IPS-15b (cell line): ENCODE measurements around the gene SKI.

Experiments used
- H3K27me3 ChIP-seq: one replicate; pipeline ENCODE4 v1.6.1; 2013; ENCODE audit warnings: low read length; ENCODE audit not compliant: control insufficient read depth, insufficient read depth
- H3K36me3 ChIP-seq: one replicate; pipeline ENCODE4 v1.6.1; 2013; ENCODE audit warnings: low read length; ENCODE audit not compliant: control insufficient read depth, insufficient read depth
- H3K4me1 ChIP-seq: one replicate; pipeline ENCODE4 v1.6.1; 2013; ENCODE audit warnings: mild to moderate bottlenecking, low read length; ENCODE audit not compliant: control insufficient read depth, insufficient read depth
- H3K4me3 ChIP-seq: one replicate; pipeline ENCODE4 v1.5.1; 2013; ENCODE audit warnings: low read depth, low read length
- H3K9ac ChIP-seq: one replicate; pipeline ENCODE4 v1.6.1; 2013; ENCODE audit warnings: low read depth, mild to moderate bottlenecking, low read length
- H3K9me3 ChIP-seq: one replicate; pipeline ENCODE4 v1.6.1; 2013; ENCODE audit warnings: mild to moderate bottlenecking, low read length; ENCODE audit not compliant: control insufficient read depth, insufficient read depth

The SKI gene

DNA sequence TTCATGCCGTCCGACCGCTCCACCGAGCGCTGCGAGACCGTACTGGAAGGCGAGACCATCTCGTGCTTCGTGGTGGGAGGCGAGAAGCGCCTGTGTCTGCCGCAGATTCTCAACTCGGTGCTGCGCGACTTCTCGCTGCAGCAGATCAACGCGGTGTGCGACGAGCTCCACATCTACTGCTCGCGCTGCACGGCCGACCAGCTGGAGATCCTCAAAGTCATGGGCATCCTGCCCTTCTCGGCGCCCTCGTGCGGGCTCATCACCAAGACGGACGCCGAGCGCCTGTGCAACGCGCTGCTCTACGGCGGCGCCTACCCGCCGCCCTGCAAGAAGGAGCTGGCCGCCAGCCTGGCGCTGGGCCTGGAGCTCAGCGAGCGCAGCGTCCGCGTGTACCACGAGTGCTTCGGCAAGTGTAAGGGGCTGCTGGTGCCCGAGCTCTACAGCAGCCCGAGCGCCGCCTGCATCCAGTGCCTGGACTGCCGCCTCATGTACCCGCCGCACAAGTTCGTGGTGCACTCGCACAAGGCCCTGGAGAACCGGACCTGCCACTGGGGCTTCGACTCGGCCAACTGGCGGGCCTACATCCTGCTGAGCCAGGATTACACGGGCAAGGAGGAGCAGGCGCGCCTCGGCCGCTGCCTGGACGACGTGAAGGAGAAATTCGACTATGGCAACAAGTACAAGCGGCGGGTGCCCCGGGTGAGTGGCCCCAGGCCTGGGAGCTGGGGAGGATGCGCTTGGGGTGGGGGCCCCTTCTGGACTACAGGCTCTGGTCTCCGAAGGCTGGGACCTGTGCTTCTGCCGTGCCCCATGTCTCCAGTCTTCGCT, 1.1 kb downstream of the SKI start:
- H3K4me1 ChIP-seq, result peaks cover 6% of the 10 kb centered on the region
- H3K4me3 ChIP-seq, result peak overlapping the region; percentile 91
- no peaks in the 10 kb centered on the region for H3K9me3 ChIP-seq
- H3K9ac ChIP-seq, result peak overlapping the region; percentile 89
- peaks cover 4% of the 10 kb centered on the region for H3K36me3 ChIP-seq
- no peaks in the 10 kb centered on the region for H3K27me3 ChIP-seq

DNA sequence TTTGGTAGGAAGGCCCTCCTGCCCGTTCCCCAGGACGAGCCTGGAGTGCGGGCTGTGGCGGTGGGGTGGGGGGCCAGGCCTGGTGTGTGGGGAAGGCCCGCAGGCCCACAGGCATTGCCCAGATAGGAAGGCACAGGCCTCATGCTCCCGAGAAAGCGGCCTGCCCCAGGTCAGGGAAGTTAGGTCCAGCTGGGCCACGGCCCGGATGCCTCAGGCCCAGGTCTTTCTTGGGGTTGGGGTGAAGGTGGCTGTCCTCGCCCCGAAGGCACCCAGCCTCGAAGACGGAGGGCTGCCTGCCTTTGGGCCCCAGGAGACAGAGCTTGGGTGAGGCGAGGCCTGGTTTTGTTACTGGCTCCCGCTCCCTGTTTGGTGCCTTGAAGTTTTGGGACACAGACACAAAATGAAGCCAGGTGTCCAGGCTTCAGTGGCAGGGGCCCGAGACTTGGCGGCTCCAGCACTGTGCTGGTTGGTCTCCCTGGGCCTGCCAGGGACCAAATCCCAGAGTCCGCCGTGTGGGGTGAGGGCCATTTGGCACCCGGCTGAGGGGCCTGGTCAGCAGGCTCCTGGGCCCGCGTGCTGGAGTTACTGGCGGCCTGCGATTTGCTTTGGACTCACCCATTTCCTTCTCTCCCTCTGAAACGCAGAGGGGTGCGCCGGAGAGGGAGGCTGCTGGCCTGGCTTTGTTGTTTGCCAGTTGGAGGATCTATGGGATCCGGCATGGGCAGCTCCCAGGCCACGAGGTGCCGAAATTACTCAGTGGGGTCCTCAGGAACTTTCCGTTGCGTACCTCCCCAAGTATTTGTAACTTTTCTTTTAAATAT, 2.0 kb downstream of the SKI start:
- H3K4me3 ChIP-seq, result peak overlapping the region; percentile 91
- H3K9me3 ChIP-seq, result no peaks in the 10 kb centered on the region
- H3K9ac ChIP-seq, result peak overlapping the region; percentile 89
- peaks cover 6% of the 10 kb centered on the region for H3K4me1 ChIP-seq
- no peaks in the 10 kb centered on the region for H3K27me3 ChIP-seq
- peaks cover 4% of the 10 kb centered on the region for H3K36me3 ChIP-seq

DNA sequence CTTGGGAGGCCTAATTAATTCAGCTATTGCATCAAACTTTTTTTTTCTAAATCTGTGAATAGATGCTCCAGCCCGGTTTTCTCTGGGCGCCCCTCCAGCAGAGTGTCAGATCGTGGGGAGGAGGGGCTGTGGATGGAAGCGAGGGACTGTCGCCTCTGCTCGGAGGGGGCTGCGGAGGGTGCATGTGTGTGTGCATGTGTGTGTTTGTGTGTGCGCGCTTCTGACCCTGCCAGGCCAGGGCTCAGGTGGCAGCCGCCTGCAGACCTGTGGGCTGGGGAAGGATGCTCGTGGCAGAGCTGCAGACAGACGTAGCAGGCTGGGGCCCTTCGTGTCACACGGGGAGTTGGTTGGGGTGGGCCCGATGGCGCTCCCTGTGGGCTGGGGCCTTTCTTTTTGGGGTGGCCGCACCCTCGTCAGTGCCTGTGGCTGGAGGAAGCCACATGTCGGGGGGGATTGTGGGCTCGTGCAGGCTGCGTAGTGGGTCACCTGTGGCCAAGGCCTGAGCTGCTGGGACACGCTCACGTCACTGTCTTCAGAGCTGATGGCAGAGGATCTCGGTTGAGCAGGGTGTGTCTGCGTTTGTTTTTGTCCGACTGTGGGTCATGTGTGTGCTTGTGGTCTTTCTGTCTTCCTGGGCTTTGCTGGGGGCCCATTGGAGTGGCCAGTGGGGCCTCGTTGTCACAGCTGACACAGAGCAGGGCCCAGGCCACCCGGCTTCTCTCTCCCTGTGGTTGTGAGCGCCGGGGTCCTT, 2.8 kb downstream of the SKI start:
- Histone ChIP-seq H3K9ac (peak overlapping the region; percentile 89), H3K4me1 (peaks cover 6% of the 10 kb centered on the region), H3K4me3 (peak overlapping the region; percentile 91), H3K9me3 (no peaks in the 10 kb centered on the region), H3K36me3 (peaks cover 4% of the 10 kb centered on the region), H3K27me3 (no peaks in the 10 kb centered on the region)

DNA sequence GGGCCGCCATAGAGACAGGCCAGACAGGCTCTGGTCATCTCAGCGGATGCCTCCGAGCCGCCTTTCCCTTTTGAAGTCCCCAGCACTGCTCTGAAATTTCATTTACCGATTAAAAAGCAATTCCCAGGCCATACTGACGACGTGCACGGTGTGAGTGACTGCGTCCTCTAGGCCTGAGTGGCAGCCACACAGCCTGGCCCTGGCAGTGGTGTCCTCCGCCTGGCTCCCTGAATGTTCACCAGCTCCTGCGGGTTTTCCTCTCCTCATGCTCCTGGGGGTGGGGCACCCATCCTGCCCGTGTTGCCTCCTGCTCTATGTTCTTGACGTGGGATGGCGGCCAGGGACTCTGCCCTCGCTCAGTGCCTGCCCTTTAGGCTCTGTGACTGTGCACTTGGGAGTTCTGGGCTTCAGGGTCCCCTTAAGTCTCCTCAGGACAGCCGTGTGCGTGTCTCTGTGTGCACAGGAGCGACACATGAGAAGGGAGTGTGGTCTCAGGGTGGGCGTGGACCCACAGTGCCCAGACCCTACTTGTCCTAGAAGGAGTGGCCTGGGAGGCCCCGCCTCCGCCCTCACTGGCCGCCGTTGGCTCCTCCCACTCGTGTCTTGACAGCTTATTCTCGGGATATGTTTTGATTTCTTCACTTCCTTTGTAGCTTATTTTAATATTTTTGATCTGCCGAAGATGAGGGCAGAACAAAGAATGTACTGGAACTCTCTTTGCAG, 3.6 kb downstream of the SKI start:
- Histone ChIP-seq H3K36me3 (peaks cover 5% of the 10 kb centered on the region), H3K9me3 (no peaks in the 10 kb centered on the region), H3K27me3 (no peaks in the 10 kb centered on the region), H3K9ac (peak overlapping the region; percentile 66), H3K4me1 (peaks cover 6% of the 10 kb centered on the region), H3K4me3 (peak overlapping the region; percentile 91)

DNA sequence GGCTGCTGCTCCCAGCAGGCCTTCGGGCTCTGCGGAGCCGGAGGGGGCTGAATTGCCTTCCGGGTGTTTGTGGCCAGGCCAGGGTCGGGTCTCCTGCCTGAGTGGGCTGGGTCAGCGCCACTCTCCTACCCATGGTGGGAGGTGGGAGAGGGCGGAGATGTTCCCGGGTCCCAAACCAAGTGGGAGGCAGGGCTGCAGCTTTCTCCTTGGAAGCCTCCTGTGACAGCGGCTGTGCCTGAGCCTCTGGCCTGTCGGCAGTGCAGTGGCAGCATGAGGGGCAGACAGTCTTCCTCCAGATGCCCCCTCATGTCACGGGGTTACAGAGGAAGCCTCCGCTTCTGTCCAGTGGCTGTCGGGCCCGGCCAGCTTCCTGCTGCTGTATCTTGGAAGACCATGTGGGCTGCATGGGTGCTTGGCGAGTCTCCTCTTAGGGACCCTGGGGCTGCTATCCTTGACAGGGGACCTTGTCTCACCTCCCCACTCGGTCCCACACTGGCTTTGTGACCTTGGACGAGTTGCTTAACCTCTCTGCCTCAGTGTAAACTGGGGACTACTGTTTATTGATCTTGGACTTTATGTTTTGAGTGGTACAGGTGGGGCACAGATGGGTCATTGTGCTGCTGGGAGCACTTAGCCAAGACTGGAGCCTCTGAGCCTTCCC, 4.3 kb downstream of the SKI start:
- H3K4me1 ChIP-seq, result peaks cover 6% of the 10 kb centered on the region
- no peak overlapping the region for H3K9ac ChIP-seq
- no peak overlapping the region for H3K4me3 ChIP-seq

DNA sequence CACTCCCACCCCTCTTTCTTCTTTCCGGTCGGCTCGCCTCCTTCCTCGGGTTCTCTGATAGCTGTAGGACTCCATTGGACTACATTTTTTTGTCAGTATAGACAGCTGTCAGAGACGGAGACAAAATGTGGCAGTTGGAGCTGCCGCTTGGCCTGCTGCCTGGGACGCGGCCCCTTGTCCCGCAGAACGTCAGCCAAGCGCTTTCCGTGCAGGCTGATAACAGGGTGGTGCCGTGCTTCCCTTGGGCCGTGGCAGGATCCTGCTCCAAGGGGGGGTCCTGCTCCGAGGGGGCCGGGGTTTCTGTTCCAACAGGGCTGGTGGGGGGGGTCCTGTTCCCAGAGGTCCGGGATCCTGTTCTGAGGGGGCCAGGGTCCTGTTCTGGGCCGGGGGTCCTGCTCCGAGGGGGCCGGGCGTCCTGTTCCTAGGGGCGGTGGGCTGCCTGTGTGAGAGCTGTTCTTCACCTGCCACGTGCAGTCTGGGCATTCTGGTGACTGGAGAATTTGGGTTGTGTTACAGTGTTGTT, 4.9 kb downstream of the SKI start:
- H3K4me1 ChIP-seq, result peaks cover 6% of the 10 kb centered on the region
- peak overlapping the region; percentile 65 for H3K9ac ChIP-seq
- H3K9me3 ChIP-seq, result no peaks in the 10 kb centered on the region
- no peaks in the 10 kb centered on the region for H3K27me3 ChIP-seq
- H3K4me3 ChIP-seq, result no peak overlapping the region
- peaks cover 12% of the 10 kb centered on the region for H3K36me3 ChIP-seq

More for the DNA sequence above, 4.3 kb downstream of the SKI start:
- Histone ChIP-seq H3K27me3 (no peaks in the 10 kb centered on the region), H3K9me3 (no peaks in the 10 kb centered on the region), H3K36me3 (peaks cover 11% of the 10 kb centered on the region)

DNA sequence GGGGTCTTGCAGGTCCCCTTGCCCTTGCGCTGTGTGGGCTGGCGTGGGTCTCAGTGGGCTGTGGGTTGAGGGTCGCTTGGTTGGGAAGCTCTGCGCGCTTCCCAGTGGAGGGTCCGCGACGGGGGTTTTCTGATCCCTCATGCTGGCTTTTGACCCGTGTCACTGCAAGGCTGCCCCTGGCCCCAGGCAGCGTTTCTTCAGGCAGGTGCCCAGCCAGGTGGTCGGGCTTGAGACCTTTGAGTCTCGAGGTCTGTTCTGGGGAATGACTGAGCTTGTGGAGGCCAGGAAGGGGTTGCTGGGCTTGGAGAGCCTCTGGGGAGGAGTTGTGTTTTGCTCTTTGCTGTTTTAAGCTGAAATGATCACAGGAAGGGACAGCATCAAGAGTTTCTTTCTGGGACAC, 5.3 kb downstream of the SKI start:
- H3K9me3 ChIP-seq, result no peaks in the 10 kb centered on the region
- peak overlapping the region; percentile 65 for H3K9ac ChIP-seq
- no peaks in the 10 kb centered on the region for H3K27me3 ChIP-seq
- peaks cover 12% of the 10 kb centered on the region for H3K36me3 ChIP-seq
- H3K4me1 ChIP-seq, result peaks cover 6% of the 10 kb centered on the region
- H3K4me3 ChIP-seq, result no peak overlapping the region

DNA sequence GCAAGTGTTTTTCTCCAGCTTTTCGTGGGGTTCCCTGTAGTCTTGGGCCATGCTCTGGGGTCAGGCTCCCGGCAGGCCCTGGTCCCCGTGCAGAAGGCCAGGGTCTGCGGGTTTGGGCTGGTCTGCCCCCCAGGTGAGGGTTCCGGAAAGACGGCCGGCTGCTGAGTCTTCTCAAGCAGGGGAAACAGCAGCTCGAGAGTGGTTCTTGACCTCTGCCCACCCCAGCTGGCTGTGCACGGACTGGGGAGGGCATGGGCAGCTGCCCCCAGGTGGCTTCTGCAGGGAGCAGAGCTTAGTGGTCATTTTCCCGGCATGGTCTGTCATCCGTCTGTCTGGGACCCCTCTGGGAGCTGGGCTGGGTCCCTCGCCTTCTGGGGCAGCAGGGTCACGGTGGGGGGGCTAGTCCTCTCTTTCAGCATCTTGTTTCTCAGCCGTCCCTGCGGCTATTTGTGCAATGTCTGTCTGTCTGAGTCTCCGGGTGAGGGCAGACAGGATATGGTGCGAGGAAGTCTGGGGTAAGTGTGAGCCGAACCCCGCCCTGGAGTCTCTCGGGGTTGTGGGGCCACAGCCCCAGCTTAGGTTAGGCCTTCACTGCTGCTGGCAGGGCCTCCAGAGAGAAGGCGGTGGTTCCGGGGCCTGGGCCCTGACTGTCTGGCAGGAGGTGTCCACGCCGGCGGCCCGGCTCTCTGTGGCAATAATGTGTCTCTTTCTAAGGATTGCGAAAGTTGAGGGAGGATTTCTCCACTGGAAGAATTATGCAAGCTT, 6.1 kb downstream of the SKI start:
- H3K4me1 ChIP-seq, result peaks cover 6% of the 10 kb centered on the region
- no peaks in the 10 kb centered on the region for H3K9me3 ChIP-seq
- no peaks in the 10 kb centered on the region for H3K27me3 ChIP-seq
- H3K4me3 ChIP-seq, result no peak overlapping the region
- H3K9ac ChIP-seq, result peak overlapping the region; percentile 65
- peaks cover 12% of the 10 kb centered on the region for H3K36me3 ChIP-seq

DNA sequence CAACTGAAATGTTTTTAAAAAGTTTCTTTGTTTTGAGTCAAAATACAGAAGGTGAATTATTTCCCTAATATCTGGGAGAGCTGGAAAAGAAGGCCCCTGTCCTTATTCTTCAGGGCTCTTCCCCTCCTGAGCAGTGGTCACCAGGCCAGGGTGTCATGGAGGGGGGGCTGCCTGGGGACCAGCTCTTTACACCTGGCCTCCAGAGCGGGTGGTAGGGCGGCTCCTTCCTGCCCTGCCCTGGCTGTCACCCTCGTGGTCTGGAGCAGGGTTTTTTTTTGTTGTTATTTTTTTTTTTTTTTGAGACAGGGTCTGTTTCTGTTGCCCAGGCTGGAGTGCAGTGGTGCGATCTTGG, 6.6 kb downstream of the SKI start:
- Histone ChIP-seq H3K36me3 (peaks cover 8% of the 10 kb centered on the region), H3K4me1 (peaks cover 6% of the 10 kb centered on the region), H3K4me3 (no peak overlapping the region), H3K9me3 (no peaks in the 10 kb centered on the region), H3K27me3 (no peaks in the 10 kb centered on the region), H3K9ac (no peak overlapping the region)

DNA sequence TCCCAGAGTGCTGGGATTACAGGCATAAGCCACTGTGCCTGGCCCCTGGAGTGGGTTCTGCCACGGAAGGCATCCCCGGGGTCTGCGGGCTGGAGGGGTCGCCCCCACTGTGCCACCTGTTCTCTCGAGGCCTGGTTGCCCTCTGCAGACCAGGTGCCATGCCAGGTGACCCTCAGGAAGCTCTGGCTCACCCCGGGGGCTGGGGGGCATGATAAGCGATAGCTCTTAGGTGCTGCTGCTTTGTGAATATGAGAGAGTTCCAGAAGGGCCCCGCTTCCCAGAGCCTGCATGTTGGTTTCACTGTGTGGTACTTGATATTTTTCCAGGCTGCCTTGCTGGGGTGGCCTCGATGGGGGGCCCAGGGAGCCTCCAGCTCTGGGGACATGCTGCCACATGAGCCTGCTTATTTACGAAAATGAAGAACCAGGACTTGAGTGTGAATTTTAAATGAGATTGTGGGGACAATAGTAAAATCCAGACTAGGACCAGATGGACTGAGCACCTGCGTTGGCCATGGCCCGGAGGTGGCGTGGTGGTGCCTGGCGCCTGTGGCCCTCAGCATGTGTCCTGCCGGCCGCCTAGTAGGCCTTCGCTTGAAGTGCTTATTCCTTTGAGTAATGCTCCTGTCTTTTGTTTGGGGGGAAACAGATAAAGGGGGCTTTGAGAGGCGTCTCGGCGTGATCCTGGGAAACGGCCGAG, 7.3 kb downstream of the SKI start:
- H3K4me1 ChIP-seq, result peaks cover 6% of the 10 kb centered on the region

More for the DNA sequence above, 7.3 kb downstream of the SKI start:
- H3K9me3 ChIP-seq, result no peaks in the 10 kb centered on the region
- H3K27me3 ChIP-seq, result no peaks in the 10 kb centered on the region
- peaks cover 8% of the 10 kb centered on the region for H3K36me3 ChIP-seq
- H3K9ac ChIP-seq, result no peak overlapping the region
- no peak overlapping the region for H3K4me3 ChIP-seq
